ENCODE results near the gene TOX2. TPM values are rescaled to one million over a fixed set of nuclear protein-coding genes. Genes with fewer than 3 reads are reported as not detected.

The TOX2 gene
- total and polyA plus RNA-seq, 2 of the 8 experiments (the other 6 are each of a cell fraction or from before 2014, with no cell fraction given): 1.8 to 3.4 TPM

DNA sequence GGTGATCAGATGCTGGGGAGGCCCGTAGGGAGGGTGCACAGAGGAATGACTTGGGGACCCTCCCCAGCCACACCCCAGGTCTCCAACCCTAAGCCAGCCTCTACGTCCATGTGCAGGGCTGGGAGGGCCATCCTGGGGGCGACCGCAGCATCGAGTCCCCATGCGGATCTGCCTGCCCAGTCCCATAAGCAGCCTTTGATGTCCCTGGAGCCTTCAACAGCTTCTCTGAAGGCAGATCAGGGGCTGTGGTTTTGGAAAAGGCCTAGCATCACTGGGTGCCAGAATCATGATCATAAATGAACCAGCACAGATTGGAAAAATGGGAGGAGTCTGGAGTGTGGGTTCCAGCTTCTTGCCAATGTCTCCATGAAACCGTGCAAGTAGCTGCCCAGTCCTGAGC, 22.9 kb downstream of the TOX2 start:
- Histone ChIP-seq H4K20me1 (replicated peaks in 1 of 2; ENCODE audit: control insufficient read depth in 1 of 2, insufficient read depth in 2 of 2, low read length in 2 of 2) (no peaks in the 10 kb centered on the region), H3K9ac (replicated peaks in 1 of 4; ENCODE audit: extremely low read depth in 1 of 4, low read depth in 3 of 4, low read length in 3 of 4) (no peak overlapping the region), H3K4me3 (ENCODE audit: extremely low read depth in 1 of 4, insufficient read depth in 2 of 4, low read depth in 3 of 4, low read length in 4 of 4) (no peak overlapping the region), H3K4me1 (replicated peaks in 1 of 4; ENCODE audit: control insufficient read depth in 3 of 4, insufficient read depth in 4 of 4, low read length in 3 of 4) (no peaks in the 10 kb centered on the region; a peak in 1 of 7 replicates), H3K14ac (ENCODE audit: insufficient read length) (no peak overlapping the region), H2AFZ (ENCODE audit: low read length) (no peak overlapping the region), H3K27me3 (replicated peaks in 1 of 4; ENCODE audit: control insufficient read depth in 3 of 4, extremely low read depth in 1 of 4, insufficient read depth in 3 of 4, low read length in 3 of 4) (no peaks in the 10 kb centered on the region; a peak in 1 of 7 replicates), H4K91ac (replicated peaks; ENCODE audit: insufficient read length, low read length) (no peak overlapping the region), H3K23me2 (ENCODE audit: low read depth, low read length) (peaks cover 1% of the 10 kb centered on the region; the same call in 1 of the 2 replicates), H3K4me2 (ENCODE audit: insufficient read depth in 1 of 2, low read depth in 2 of 2, low read length in 2 of 2) (no peak overlapping the region), H2BK15ac (ENCODE audit: low read length) (no peak overlapping the region), H3K56ac (replicated peaks; ENCODE audit: insufficient read length, low read depth, low read length) (no peak overlapping the region), H3K23ac (ENCODE audit: insufficient read length) (no peak overlapping the region), H3K18ac (ENCODE audit: extremely low read depth, low read length) (no peak overlapping the region), H3K36me3 (ENCODE audit: control insufficient read depth in 2 of 4, insufficient read depth in 4 of 4, low read length in 3 of 4) (no peaks in the 10 kb centered on the region), H2BK5ac (ENCODE audit: low read depth, low read length) (no peak overlapping the region), H4K8ac (ENCODE audit: extremely low read depth, insufficient read depth, low read length) (no peak overlapping the region; the same call in 1 of the 2 replicates), H3K4ac (replicated peaks; ENCODE audit: insufficient read length, low read depth, low read length) (no peak overlapping the region), H3K79me2 (ENCODE audit: control insufficient read depth in 1 of 2, insufficient read depth in 2 of 2, low read length in 2 of 2) (no peaks in the 10 kb centered on the region), H3K27ac (ENCODE audit: low read depth, low read length) (no peak overlapping the region), H4K5ac (ENCODE audit: insufficient read length, low read depth, low read length) (no peak overlapping the region), H3K9me3 (ENCODE audit: insufficient read depth in 2 of 2, low read depth in 1 of 2, low read length in 1 of 2) (no peaks in the 10 kb centered on the region), H3K79me1 (ENCODE audit: low read depth, low read length) (no peaks in the 10 kb centered on the region), H2AK5ac (ENCODE audit: low read depth, low read length) (no peak overlapping the region), H2BK20ac (ENCODE audit: low read length) (no peak overlapping the region), H2BK12ac (ENCODE audit: low read depth, low read length) (no peak overlapping the region), H2BK120ac (replicated peaks; ENCODE audit: low read depth, low read length) (no peak overlapping the region)
- 100% methylated on average over 7 of the region's 7 CpGs; no CpG with 5 or more reads in 1 of the 2 experiments for WGBS, 2 experiments (ENCODE audit: extremely low coverage in 1 of 2, insufficient coverage in 1 of 2, insufficient read length in 1 of 2, insufficient replicate concordance in 2 of 2, low coverage in 1 of 2, low lambda C conversion rate in 2 of 2, missing lambda C conversion rate in 1 of 2)
- no peak for DNase-seq (ENCODE audit: low read depth in 1 of 2, low spot score in 2 of 2)
- ChIA-PET CTCF (ENCODE audit: partially characterized antibody) (interaction anchor here (0.7 to 2.1 kb wide), 4 partner anchors 11 to 45 kb away, joined by 3 to 8 read pairs (median 4); no protein-coding TSS in a partner anchor), POLR2A (ENCODE audit: partially characterized antibody) (no interaction called here)
- FAIRE-seq: no peak
- TF ChIP-seq TBP (IDR thresholded peaks at IDR 0.05; ENCODE audit: low read depth, low read length) (no peak), MAFK (IDR thresholded peaks at IDR 0.05; ENCODE audit: low read depth, low read length) (no peak), BRCA1 (IDR thresholded peaks at IDR 0.05; ENCODE audit: low read depth, low read length) (no peak), TAF1 (IDR thresholded peaks at IDR 0.05; ENCODE audit: low read depth, low read length) (no peak), EZH2 (IDR thresholded peaks at IDR 0.05; ENCODE audit: low read depth, low read length, severe bottlenecking) (no peak), RFX5 (IDR thresholded peaks at IDR 0.05; ENCODE audit: borderline replicate concordance, low read depth, low read length) (no peak), NRF1 (IDR thresholded peaks at IDR 0.05; ENCODE audit: low read depth, low read length) (no peak), RAD21 (IDR thresholded peaks at IDR 0.05 in 1 of 2, conservative IDR thresholded peaks at IDR 0.05 in 1 of 2; ENCODE audit: low read depth in 2 of 2, low read length in 2 of 2) (no peak), CBX8 (IDR thresholded peaks at IDR 0.05; ENCODE audit: borderline replicate concordance, low read depth, low read length) (no peak), EP300 (IDR thresholded peaks at IDR 0.05; ENCODE audit: borderline replicate concordance in 1 of 2, low read depth in 2 of 2, low read length in 2 of 2) (no peak), HDAC6 (IDR thresholded peaks at IDR 0.05; ENCODE audit: low read depth, low read length) (no peak)
- TF ChIP-seq, protein P1, sequence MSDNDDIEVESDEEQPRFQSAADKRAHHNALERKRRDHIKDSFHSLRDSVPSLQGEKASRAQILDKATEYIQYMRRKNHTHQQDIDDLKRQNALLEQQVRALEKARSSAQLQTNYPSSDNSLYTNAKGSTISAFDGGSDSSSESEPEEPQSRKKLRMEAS (IDR thresholded peaks at IDR 0.05): no peak
- TF ChIP-seq, protein P2, sequence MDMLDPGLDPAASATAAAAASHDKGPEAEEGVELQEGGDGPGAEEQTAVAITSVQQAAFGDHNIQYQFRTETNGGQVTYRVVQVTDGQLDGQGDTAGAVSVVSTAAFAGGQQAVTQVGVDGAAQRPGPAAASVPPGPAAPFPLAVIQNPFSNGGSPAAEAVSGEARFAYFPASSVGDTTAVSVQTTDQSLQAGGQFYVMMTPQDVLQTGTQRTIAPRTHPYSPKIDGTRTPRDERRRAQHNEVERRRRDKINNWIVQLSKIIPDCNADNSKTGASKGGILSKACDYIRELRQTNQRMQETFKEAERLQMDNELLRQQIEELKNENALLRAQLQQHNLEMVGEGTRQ (IDR thresholded peaks at IDR 0.05; ENCODE audit: low read length): no peak

Measured in H1 (cell line).